HUES64 (cell line): ENCODE results near the gene TMEM176B.

Source experiments
- H3K27ac ChIP-seq: 2 replicates; pipeline ENCODE4 v1.7.0; 2013; ENCODE audit warnings: low read depth, low read length, inconsistent platforms
- H3K27me3 ChIP-seq: 2 replicates; pipeline ENCODE4 v1.6.1; 2013; ENCODE audit warnings: mild to moderate bottlenecking, low read length; ENCODE audit not compliant: insufficient read depth
- H3K36me3 ChIP-seq: 2 replicates; pipeline ENCODE4 v1.6.1; 2013; ENCODE audit warnings: mild to moderate bottlenecking, low read length; ENCODE audit not compliant: insufficient read depth
- H3K4me1 ChIP-seq: 2 replicates; pipeline ENCODE4 v1.6.1; 2013; ENCODE audit warnings: mild to moderate bottlenecking, low read length, moderate library complexity; ENCODE audit not compliant: insufficient read depth
- H3K4me3 ChIP-seq: 2 replicates; pipeline ENCODE4 v1.5.1; 2013; ENCODE audit warnings: mild to moderate bottlenecking, low read length, moderate library complexity
- H3K9ac ChIP-seq: 2 replicates; pipeline ENCODE4 v1.6.1; 2013; ENCODE audit warnings: mild to moderate bottlenecking, low read depth, low read length
- H3K9me3 ChIP-seq: 2 replicates; pipeline ENCODE4 v1.6.1; 2013; ENCODE audit warnings: low read depth, low read length; ENCODE audit not compliant: insufficient read depth
- WGBS: fragments of 150-250, 120-280 bp; methylation state at CpG from one replicate; pipeline ENCODE4 v1.1.7; 2013; ENCODE audit warnings: missing lambda C conversion rate; 5-methylcytosine and 5-hydroxymethylcytosine counted together

Gene TMEM176B

GRCh38 chr7:150769768-150770167 lies 30.4 kb downstream of the TMEM176B start:
- Histone ChIP-seq H3K27ac (no peak overlapping the region), H3K4me1 (peaks cover 9% of the 10 kb centered on the region), H3K36me3 (no peaks in the 10 kb centered on the region), H3K9me3 (peaks cover 7% of the 10 kb centered on the region; the same call in 1 of the 2 replicates), H3K4me3 (no peak overlapping the region), H3K9ac (no peak overlapping the region), H3K27me3 (no peaks in the 10 kb centered on the region; the same call in 1 of the 2 replicates)
- 94% methylated on average over 4 of the region's 4 CpGs for WGBS

- no peaks in the 10 kb centered on the region for H3K36me3 ChIP-seq
- H3K27me3 ChIP-seq = no peaks in the 10 kb centered on the region; the same call in 1 of the 2 replicates
- H3K4me1 ChIP-seq = peaks cover 11% of the 10 kb centered on the region
- no peak overlapping the region for H3K4me3 ChIP-seq
- H3K9ac ChIP-seq = no peak overlapping the region
- H3K9me3 ChIP-seq = no peaks in the 10 kb centered on the region
- H3K27ac ChIP-seq = no peak overlapping the region
These were observed 33.8 kb downstream of the TMEM176B start for GRCh38 chr7:150766334-150766709.

DNA sequence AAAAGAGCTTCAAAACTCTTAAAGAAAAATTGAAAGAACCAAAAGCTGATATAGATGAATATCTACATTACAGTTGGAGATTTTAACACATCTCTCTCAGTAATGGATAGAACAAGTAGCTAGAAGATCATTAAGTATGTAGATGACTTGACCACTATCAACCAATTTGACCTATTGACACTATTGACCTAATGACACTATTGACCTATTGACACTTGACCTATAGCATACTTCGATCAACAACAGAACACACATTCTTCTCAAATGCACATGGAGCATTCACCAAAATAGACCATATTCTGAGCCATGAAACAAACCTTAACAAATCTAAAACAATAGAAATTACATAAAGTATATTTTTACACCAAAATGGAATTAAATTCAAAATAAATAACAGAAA lies 40.7 kb downstream of the TMEM176B start:
- Histone ChIP-seq H3K27ac (no peak overlapping the region), H3K4me3 (no peak overlapping the region), H3K27me3 (peaks cover 7% of the 10 kb centered on the region), H3K36me3 (no peaks in the 10 kb centered on the region), H3K4me1 (no peaks in the 10 kb centered on the region; the same call in 1 of the 2 replicates), H3K9me3 (no peaks in the 10 kb centered on the region), H3K9ac (no peak overlapping the region)
- WGBS = 91% methylated on average over 1 of the region's 1 CpG

GRCh38 chr7:150756858-150757257 lies 43.3 kb downstream of the TMEM176B start:
- Histone ChIP-seq H3K9me3 (no peaks in the 10 kb centered on the region), H3K9ac (no peak overlapping the region), H3K4me1 (no peaks in the 10 kb centered on the region), H3K27me3 (peaks cover 24% of the 10 kb centered on the region), H3K36me3 (no peaks in the 10 kb centered on the region), H3K27ac (no peak overlapping the region), H3K4me3 (no peak overlapping the region)
- WGBS = 100% methylated on average over 1 of the region's 1 CpG

- Histone ChIP-seq H3K36me3 (no peaks in the 10 kb centered on the region), H3K4me3 (no peak overlapping the region), H3K9me3 (no peaks in the 10 kb centered on the region), H3K27me3 (peaks cover 29% of the 10 kb centered on the region), H3K9ac (no peak overlapping the region), H3K4me1 (no peaks in the 10 kb centered on the region), H3K27ac (no peak overlapping the region)
- 66% methylated on average over 3 of the region's 3 CpGs for WGBS
These were observed 44.0 kb downstream of the TMEM176B start for GRCh38 chr7:150756166-150756565.

GRCh38 chr7:150755473-150756099 lies 44.6 kb downstream of the TMEM176B start:
- no peak overlapping the region for H3K4me3 ChIP-seq
- no peaks in the 10 kb centered on the region for H3K4me1 ChIP-seq
- H3K27me3 ChIP-seq = peaks cover 35% of the 10 kb centered on the region
- H3K9ac ChIP-seq = no peak overlapping the region
- no peaks in the 10 kb centered on the region for H3K9me3 ChIP-seq
- H3K36me3 ChIP-seq = no peaks in the 10 kb centered on the region
- WGBS = 86% methylated on average over 3 of the region's 4 CpGs
- no peak overlapping the region for H3K27ac ChIP-seq

- no peaks in the 10 kb centered on the region for H3K4me1 ChIP-seq
- H3K27ac ChIP-seq = no peak overlapping the region
- H3K27me3 ChIP-seq = peaks cover 39% of the 10 kb centered on the region
- no peak overlapping the region for H3K9ac ChIP-seq
- no peaks in the 10 kb centered on the region for H3K36me3 ChIP-seq
- no peak overlapping the region for H3K4me3 ChIP-seq
- no peaks in the 10 kb centered on the region for H3K9me3 ChIP-seq
These were observed 45.2 kb downstream of the TMEM176B start for GRCh38 chr7:150754951-150755350.

GRCh38 chr7:150753826-150754603 lies 46.1 kb downstream of the TMEM176B start:
- Histone ChIP-seq H3K9me3 (no peaks in the 10 kb centered on the region), H3K27ac (no peak overlapping the region), H3K27me3 (peaks cover 48% of the 10 kb centered on the region), H3K9ac (no peak overlapping the region), H3K4me1 (no peaks in the 10 kb centered on the region), H3K36me3 (no peaks in the 10 kb centered on the region), H3K4me3 (no peak overlapping the region)
- WGBS = 33% methylated on average over 3 of the region's 3 CpGs

DNA sequence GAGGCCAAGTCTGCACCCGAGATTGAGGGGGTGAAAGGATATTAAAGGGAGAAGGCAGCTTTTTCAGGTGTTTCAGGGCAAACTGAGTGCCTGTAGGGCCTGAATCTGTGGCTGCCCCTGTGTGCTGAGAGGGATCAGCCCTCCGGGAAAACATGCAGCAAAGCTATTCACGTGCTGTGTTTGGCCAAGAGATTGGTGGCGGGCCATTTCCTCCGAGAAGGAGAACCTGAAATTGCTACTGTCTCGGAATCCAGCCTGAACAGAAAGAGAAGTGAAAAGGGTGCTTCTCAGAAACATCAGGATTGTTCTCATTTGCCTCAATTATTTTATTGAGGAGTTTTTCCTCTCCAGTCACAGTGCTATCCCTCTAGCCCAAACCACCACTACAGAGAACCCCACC lies 46.9 kb downstream of the TMEM176B start:
- WGBS = 80% methylated on average over 6 of the region's 6 CpGs
- no peak overlapping the region for H3K4me3 ChIP-seq
- peaks cover 56% of the 10 kb centered on the region for H3K27me3 ChIP-seq
- no peaks in the 10 kb centered on the region for H3K4me1 ChIP-seq
- no peak overlapping the region for H3K27ac ChIP-seq
- H3K9ac ChIP-seq = no peak overlapping the region
- no peaks in the 10 kb centered on the region for H3K36me3 ChIP-seq
- no peaks in the 10 kb centered on the region for H3K9me3 ChIP-seq

- Histone ChIP-seq H3K27me3 (peaks cover 64% of the 10 kb centered on the region), H3K4me1 (no peaks in the 10 kb centered on the region), H3K27ac (no peak overlapping the region), H3K4me3 (no peak overlapping the region), H3K36me3 (no peaks in the 10 kb centered on the region), H3K9me3 (no peaks in the 10 kb centered on the region), H3K9ac (no peak overlapping the region)
- WGBS = 64% methylated on average over 2 of the region's 2 CpGs
These were observed 48.5 kb downstream of the TMEM176B start for GRCh38 chr7:150751702-150752101.

GRCh38 chr7:150748376-150748775 lies 51.8 kb downstream of the TMEM176B start:
- Histone ChIP-seq H3K9ac (no peak overlapping the region), H3K9me3 (no peaks in the 10 kb centered on the region), H3K4me1 (no peaks in the 10 kb centered on the region), H3K27me3 (peaks cover 91% of the 10 kb centered on the region), H3K36me3 (no peaks in the 10 kb centered on the region), H3K27ac (no peak overlapping the region), H3K4me3 (no peak overlapping the region)
- WGBS = 56% methylated on average over 3 of the region's 4 CpGs
